HepG2 (cell line): ENCODE results near the gene ZNF771. TPM values are rescaled to one million over a fixed set of nuclear protein-coding genes. Genes with fewer than 3 reads are reported as not detected.

Experiments
- ARHGAP35 ChIP-seq: sonication (generic); formaldehyde crosslinking; IDR thresholded peaks from 2 replicates; pipeline ENCODE4 v1.9.0; 2022; ENCODE audit warnings: mild to moderate bottlenecking, inconsistent platforms, moderate library complexity, missing genetic modification reagents, borderline replicate concordance
- FOXA3 ChIP-seq: IDR thresholded peaks from 2 replicates; pipeline ENCODE4 v1.6.1; 2016; ENCODE audit warnings: missing genetic modification reagents, missing compliant biosample characterization
- GTF2F1 ChIP-seq: fragments of 150-350 bp; IDR thresholded peaks from 2 replicates; pipeline ENCODE4 v1.6.1; 2014; ENCODE audit warnings: low read length
- HMG20B ChIP-seq: conservative IDR thresholded peaks from 2 replicates; pipeline ENCODE4 v1.6.1; 2016; ENCODE audit warnings: missing genetic modification reagents, missing compliant biosample characterization
- HOXA9 ChIP-seq: sonication (generic); formaldehyde crosslinking; IDR thresholded peaks from 2 replicates; pipeline ENCODE4 v1.8.1; 2022; ENCODE audit warnings: missing genetic modification reagents, mild to moderate bottlenecking, moderate library complexity, borderline replicate concordance
- MYPOP ChIP-seq: sonication (generic); formaldehyde crosslinking; IDR thresholded peaks from 2 replicates; pipeline ENCODE4 v1.8.1; 2023; ENCODE audit warnings: mild to moderate bottlenecking, moderate library complexity, missing genetic modification reagents
- NFIB ChIP-seq: sonication (generic); formaldehyde crosslinking; IDR thresholded peaks from 2 replicates; pipeline ENCODE4 v1.9.0; 2021; ENCODE audit warnings: missing genetic modification reagents, mild to moderate bottlenecking, borderline replicate concordance
- NFYB ChIP-seq: sonication (generic); formaldehyde crosslinking; IDR thresholded peaks from 2 replicates; pipeline ENCODE4 v1.4.0; 2020; ENCODE audit warnings: missing genetic modification reagents
- NONO ChIP-seq, 2 experiments: fragments of 450-650 bp in 1 of 2; sonication (generic) in 1 of 2; formaldehyde crosslinking in 1 of 2; IDR thresholded peaks in 1 of 2; conservative IDR thresholded peaks in 1 of 2; 2 replicates each; pipeline versions ENCODE4 v1.6.1 to v1.8.0; 2017 to 2022; ENCODE audit warnings: mild to moderate bottlenecking in 1 of 2, missing genetic modification reagents in 1 of 2, moderate library complexity in 1 of 2
- RARG ChIP-seq: sonication (generic); formaldehyde crosslinking; IDR thresholded peaks from 2 replicates; pipeline ENCODE4 v1.4.0; 2020; ENCODE audit warnings: low read depth, mild to moderate bottlenecking, missing genetic modification reagents
- RBM39 ChIP-seq: fragments of 200-400 bp; formaldehyde crosslinking; IDR thresholded peaks from one replicate; pipeline ENCODE4 v1.6.1; 2018; ENCODE audit warnings: antibody characterized with exemption, mild to moderate bottlenecking, low read depth, low read length; ENCODE audit not compliant: poor library complexity, severe bottlenecking
- ZBTB7A ChIP-seq: sonication (generic); formaldehyde crosslinking; IDR thresholded peaks from 2 replicates; pipeline ENCODE4 v1.8.0; 2022; ENCODE audit warnings: mild to moderate bottlenecking, missing genetic modification reagents
- ZFP41 ChIP-seq: sonication (generic); formaldehyde crosslinking; IDR thresholded peaks from 2 replicates; pipeline ENCODE4 v1.4.0; 2020; ENCODE audit warnings: mild to moderate bottlenecking, missing genetic modification reagents, borderline replicate concordance
- ZNF33B ChIP-seq: sonication (generic); formaldehyde crosslinking; IDR thresholded peaks from 2 replicates; pipeline ENCODE4 v1.5.1; 2020; ENCODE audit warnings: mild to moderate bottlenecking, missing genetic modification reagents
- ZNF629 ChIP-seq: sonication (generic); formaldehyde crosslinking; conservative IDR thresholded peaks from 2 replicates; pipeline ENCODE4 v1.5.0; 2020; ENCODE audit warnings: missing genetic modification reagents
- ZNF703 ChIP-seq: sonication (generic); formaldehyde crosslinking; IDR thresholded peaks from 2 replicates; pipeline ENCODE4 v1.5.1; 2020; ENCODE audit warnings: missing genetic modification reagents, mild to moderate bottlenecking, moderate library complexity, borderline replicate concordance
- ZSCAN12 ChIP-seq: sonication (generic); formaldehyde crosslinking; IDR thresholded peaks from 2 replicates; pipeline ENCODE4 v1.9.0; 2021; ENCODE audit warnings: mild to moderate bottlenecking, missing genetic modification reagents
- polyA plus RNA-seq, 8 experiments: library from polyadenylated mRNA; depleted of rRNA in 3 of 8; stranded (reverse) in 7 of 8; unstranded in 1 of 8; fragments of >200 nt; fragmentation: Illumina TruSeq in 4 of 8; extraction: Trizol in 4 of 8; gene quantifications; 2 replicates each; pipeline versions ENCODE4 v1.2.1 to v1.2.3, GENCODE V29; 2011 to 2016; ENCODE audit warnings: low read depth in 4 of 8, missing spikeins in 1 of 8, mixed read lengths in 1 of 8; ENCODE audit not compliant: insufficient read depth in 1 of 8
- total RNA-seq, 5 experiments: library from RNA; depleted of rRNA; stranded (reverse); fragments of >200 nt; fragmentation: Illumina TruSeq; extraction: Trizol; gene quantifications; 2 replicates each; pipeline ENCODE4 v1.2.3, GENCODE V29; 2016; ENCODE audit warnings: low read depth in 1 of 5
- TF ChIP-seq, protein P1 (sequence below): sonication (generic); formaldehyde crosslinking; IDR thresholded peaks from 2 replicates; pipeline ENCODE4 v1.9.0; 2021; ENCODE audit warnings: missing genetic modification reagents, borderline replicate concordance
- TF ChIP-seq, protein P2 (sequence below): sonication (generic); formaldehyde crosslinking; IDR thresholded peaks from 2 replicates; pipeline ENCODE4 v1.5.1; 2020; ENCODE audit warnings: mild to moderate bottlenecking, missing genetic modification reagents, borderline replicate concordance
- TF ChIP-seq, protein P3 (sequence below): IDR thresholded peaks from 2 replicates; pipeline ENCODE4 v1.6.1; 2018; ENCODE audit warnings: missing genetic modification reagents, mild to moderate bottlenecking, missing compliant biosample characterization

ZNF771 gene
- total and polyA plus RNA-seq, 2 of the 13 experiments (the other 11 are each of a cell fraction or from before 2014, with no cell fraction given): 5.0 to 11.8 TPM

DNA sequence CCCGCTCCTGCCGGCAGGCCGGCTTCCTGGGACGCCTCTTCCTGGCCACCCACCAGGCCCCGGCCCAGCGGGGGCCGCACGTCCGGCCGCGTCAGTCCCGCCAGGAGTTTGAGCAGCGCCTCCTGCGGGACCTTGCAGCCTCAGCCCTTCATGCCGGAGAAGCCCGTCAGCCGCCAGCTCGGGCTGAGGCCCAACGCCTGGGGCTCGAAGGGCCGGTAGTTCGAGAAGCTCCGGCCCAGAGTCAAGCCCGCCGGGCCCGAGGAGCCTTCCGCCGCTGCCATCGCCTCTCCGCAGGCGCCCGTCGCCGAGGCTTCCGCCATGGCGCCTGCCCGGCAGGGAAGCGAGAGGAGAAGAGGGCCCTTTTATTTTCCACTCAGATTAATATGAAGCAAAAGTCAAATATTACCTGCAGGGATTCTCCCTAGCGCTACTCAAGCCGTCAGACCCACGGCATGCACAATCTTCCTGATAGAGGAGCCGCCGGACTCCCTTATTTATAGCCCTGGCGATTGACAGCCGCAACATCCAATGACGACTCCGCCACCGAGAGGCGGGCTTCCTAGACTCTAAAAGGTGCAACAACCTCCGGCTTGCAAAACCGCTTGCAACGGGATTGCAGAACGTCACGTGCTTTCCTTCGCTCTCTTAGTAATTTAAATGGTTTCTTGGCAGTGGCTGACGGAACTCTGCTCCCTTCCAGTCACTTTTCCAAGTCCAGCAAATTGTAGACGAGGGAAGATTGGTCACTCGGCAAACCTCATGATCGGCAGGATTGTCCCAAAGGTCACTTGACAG is 38.2 kb downstream of the ZNF771 start, which contains the start of gene SEPHS2 (continued):
- TF ChIP-seq, protein P1, sequence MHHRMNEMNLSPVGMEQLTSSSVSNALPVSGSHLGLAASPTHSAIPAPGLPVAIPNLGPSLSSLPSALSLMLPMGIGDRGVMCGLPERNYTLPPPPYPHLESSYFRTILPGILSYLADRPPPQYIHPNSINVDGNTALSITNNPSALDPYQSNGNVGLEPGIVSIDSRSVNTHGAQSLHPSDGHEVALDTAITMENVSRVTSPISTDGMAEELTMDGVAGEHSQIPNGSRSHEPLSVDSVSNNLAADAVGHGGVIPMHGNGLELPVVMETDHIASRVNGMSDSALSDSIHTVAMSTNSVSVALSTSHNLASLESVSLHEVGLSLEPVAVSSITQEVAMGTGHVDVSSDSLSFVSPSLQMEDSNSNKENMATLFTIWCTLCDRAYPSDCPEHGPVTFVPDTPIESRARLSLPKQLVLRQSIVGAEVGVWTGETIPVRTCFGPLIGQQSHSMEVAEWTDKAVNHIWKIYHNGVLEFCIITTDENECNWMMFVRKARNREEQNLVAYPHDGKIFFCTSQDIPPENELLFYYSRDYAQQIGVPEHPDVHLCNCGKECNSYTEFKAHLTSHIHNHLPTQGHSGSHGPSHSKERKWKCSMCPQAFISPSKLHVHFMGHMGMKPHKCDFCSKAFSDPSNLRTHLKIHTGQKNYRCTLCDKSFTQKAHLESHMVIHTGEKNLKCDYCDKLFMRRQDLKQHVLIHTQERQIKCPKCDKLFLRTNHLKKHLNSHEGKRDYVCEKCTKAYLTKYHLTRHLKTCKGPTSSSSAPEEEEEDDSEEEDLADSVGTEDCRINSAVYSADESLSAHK: no peak
- TF ChIP-seq ZFP41 (CRISPR knock-in tag) (no peak), FOXA3 (CRISPR knock-in tag) (no peak; the same call in none of the 2 replicates), NFIB (CRISPR knock-in tag) (no peak), ZNF33B (CRISPR knock-in tag) (no peak; the same call in 1 of the 2 replicates), RARG (CRISPR knock-in tag) (no peak), ZSCAN12 (CRISPR knock-in tag) (peak; percentile 82; the same call in 1 of the 2 replicates), ARHGAP35 (CRISPR knock-in tag) (no peak), ZNF703 (CRISPR knock-in tag) (peak; percentile 53; the same call in 1 of the 2 replicates), RBM39 (peak; percentile 92), GTF2F1 (no peak), HMG20B (CRISPR knock-in tag) (peak; percentile 48), NONO (IDR thresholded peaks at IDR 0.05) (no peak), NONO (CRISPR knock-in tag; conservative IDR thresholded peaks at IDR 0.05) (peak; percentile 46; the same call in 1 of the 2 replicates), ZBTB7A (CRISPR knock-in tag) (peak; percentile 38; the same call in 1 of the 2 replicates), ZNF629 (CRISPR knock-in tag) (0 out of 2 replicates have a peak, but pooled peaks have one; percentile 2), MYPOP (CRISPR knock-in tag) (peak; percentile 67), HOXA9 (no peak; the same call in 1 of the 2 replicates), NFYB (CRISPR knock-in tag) (peak; percentile 96)
- TF ChIP-seq, protein P2, sequence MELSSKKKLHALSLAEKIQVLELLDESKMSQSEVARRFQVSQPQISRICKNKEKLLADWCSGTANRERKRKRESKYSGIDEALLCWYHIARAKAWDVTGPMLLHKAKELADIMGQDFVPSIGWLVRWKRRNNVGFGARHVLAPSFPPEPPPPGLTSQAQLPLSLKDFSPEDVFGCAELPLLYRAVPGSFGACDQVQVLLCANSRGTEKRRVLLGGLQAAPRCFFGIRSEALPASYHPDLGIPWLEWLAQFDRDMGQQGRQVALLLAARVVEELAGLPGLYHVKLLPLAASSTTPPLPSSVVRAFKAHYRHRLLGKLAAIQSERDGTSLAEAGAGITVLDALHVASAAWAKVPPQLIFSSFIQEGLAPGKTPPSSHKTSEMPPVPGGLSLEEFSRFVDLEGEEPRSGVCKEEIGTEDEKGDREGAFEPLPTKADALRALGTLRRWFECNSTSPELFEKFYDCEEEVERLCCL (CRISPR knock-in tag): no peak
- TF ChIP-seq, protein P3, sequence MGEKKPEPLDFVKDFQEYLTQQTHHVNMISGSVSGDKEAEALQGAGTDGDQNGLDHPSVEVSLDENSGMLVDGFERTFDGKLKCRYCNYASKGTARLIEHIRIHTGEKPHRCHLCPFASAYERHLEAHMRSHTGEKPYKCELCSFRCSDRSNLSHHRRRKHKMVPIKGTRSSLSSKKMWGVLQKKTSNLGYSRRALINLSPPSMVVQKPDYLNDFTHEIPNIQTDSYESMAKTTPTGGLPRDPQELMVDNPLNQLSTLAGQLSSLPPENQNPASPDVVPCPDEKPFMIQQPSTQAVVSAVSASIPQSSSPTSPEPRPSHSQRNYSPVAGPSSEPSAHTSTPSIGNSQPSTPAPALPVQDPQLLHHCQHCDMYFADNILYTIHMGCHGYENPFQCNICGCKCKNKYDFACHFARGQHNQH (CRISPR knock-in tag): peak; percentile 52; the same call in 1 of the 2 replicates
